ENCODE data around the gene ANKMY1.

GRCh38 chr2:240575101-240575965 is 17.5 kb upstream of the ANKMY1 start:
- TF ChIP-seq YY1 (IDR thresholded peaks at IDR 0.05; ENCODE audit: insufficient read depth, insufficient read length) (no peak), SUZ12 (IDR thresholded peaks at IDR 0.05; ENCODE audit: extremely low read depth, insufficient read depth, insufficient read length) (no peak), ZNF274 (IDR thresholded peaks at IDR 0.05; ENCODE audit: low read depth, low read length) (no peak)

All from NT2/D1 (cell line).